SKM-1 treated with dmso at 0.1 percent for 144 hours (cell line): Measurements from ENCODE around the gene HFE.

Experiments
- DNase-seq: peaks from one replicate; lab custom pipeline; 2025; ENCODE audit not compliant: unreplicated experiment; lab: John Stamatoyannopoulos, UW

The HFE gene

GRCh38 chr6:26130581-26131249 is 43.5 kb downstream of the HFE start:
- DNase-seq, result no peak

GRCh38 chr6:26131618-26132017 is 44.4 kb downstream of the HFE start:
- DNase-seq, result no peak

- no peak for DNase-seq
These were observed 46.5 kb downstream of the HFE start for GRCh38 chr6:26133730-26134129.

- no peak for DNase-seq
These were observed 49.1 kb downstream of the HFE start for GRCh38 chr6:26136321-26136720.

GRCh38 chr6:26140254-26140966 is 53.2 kb downstream of the HFE start:
- no peak for DNase-seq

GRCh38 chr6:26140967-26141294 is 53.7 kb downstream of the HFE start:
- DNase-seq, result no peak

GRCh38 chr6:26141378-26141904 is 54.2 kb downstream of the HFE start:
- DNase-seq, result no peak

- no peak for DNase-seq
These were observed 54.8 kb downstream of the HFE start for GRCh38 chr6:26142026-26142425.
